Hematopoietic multipotent progenitor cell treated with erythropoietin and hydrocortisone succinate and interleukin-3 and kit ligand, for 6 days (in vitro differentiated cells): Measurements from ENCODE around the gene PITPNB.

Experiments
- DNase-seq: peaks from one replicate; pipeline ENCODE4 v3.0.0-alpha.2; 2015

The PITPNB gene

GRCh38 chr22:27853424-27853823 is 65.6 kb downstream of the PITPNB start:
- DNase-seq, result no peak

- DNase-seq, result no peak
These were observed 66.9 kb downstream of the PITPNB start for GRCh38 chr22:27851974-27852746.

GRCh38 chr22:27850000-27850521 is 69.0 kb downstream of the PITPNB start:
- no peak for DNase-seq

- no peak for DNase-seq
These were observed 71.1 kb downstream of the PITPNB start for GRCh38 chr22:27848005-27848404.

- no peak for DNase-seq
These were observed 72.1 kb downstream of the PITPNB start for GRCh38 chr22:27846910-27847309.

GRCh38 chr22:27846248-27846757 is 72.8 kb downstream of the PITPNB start:
- no peak for DNase-seq

GRCh38 chr22:27845644-27846043 is 73.4 kb downstream of the PITPNB start:
- DNase-seq, result no peak

GRCh38 chr22:27844656-27845591 is 74.1 kb downstream of the PITPNB start:
- DNase-seq, result no peak

GRCh38 chr22:27844256-27844655 is 74.8 kb downstream of the PITPNB start:
- DNase-seq, result no peak

GRCh38 chr22:27843441-27843840 is 75.6 kb downstream of the PITPNB start:
- no peak for DNase-seq

- no peak for DNase-seq
These were observed 76.2 kb downstream of the PITPNB start for GRCh38 chr22:27842669-27843431.

GRCh38 chr22:27842201-27842600 is 76.9 kb downstream of the PITPNB start:
- DNase-seq, result no peak

- DNase-seq, result no peak
These were observed 78.6 kb downstream of the PITPNB start for GRCh38 chr22:27840436-27840835.

GRCh38 chr22:27839057-27839660 is 79.9 kb downstream of the PITPNB start:
- no peak for DNase-seq

GRCh38 chr22:27836181-27836580 is 82.9 kb downstream of the PITPNB start:
- DNase-seq, result no peak

- DNase-seq, result no peak
These were observed 83.6 kb downstream of the PITPNB start for GRCh38 chr22:27835446-27835845.

GRCh38 chr22:27834364-27835185 is 84.5 kb downstream of the PITPNB start:
- DNase-seq, result no peak

- DNase-seq, result no peak
These were observed 85.3 kb downstream of the PITPNB start for GRCh38 chr22:27833803-27834202.

GRCh38 chr22:27832606-27833005 is 86.5 kb downstream of the PITPNB start:
- no peak for DNase-seq

- DNase-seq, result peak; percentile 39
These were observed 89.4 kb downstream of the PITPNB start for GRCh38 chr22:27829620-27830019.
